HG02885 (cell line): Measurements from ENCODE around the gene GRIN2A.

Experiments used
- ATAC-seq: cut with Tn5 transposase; IDR thresholded peaks from one replicate; pipeline ENCODE4 v1.9.1; 2021; ENCODE audit warnings: mild to moderate bottlenecking; ENCODE audit not compliant: unreplicated experiment, poor library complexity

GRIN2A gene

GRCh38 chr16:9800186-9800738 is 382.0 kb downstream of the GRIN2A start:
- no peak for ATAC-seq

- ATAC-seq: no peak
These were observed 383.2 kb downstream of the GRIN2A start for GRCh38 chr16:9798952-9799580.

- no peak for ATAC-seq
These were observed 383.8 kb downstream of the GRIN2A start for GRCh38 chr16:9798474-9798873.

- ATAC-seq: no peak
These were observed 384.9 kb downstream of the GRIN2A start for GRCh38 chr16:9797306-9797705.

GRCh38 chr16:9793623-9794022 is 388.6 kb downstream of the GRIN2A start:
- no peak for ATAC-seq

GRCh38 chr16:9791556-9791955 is 390.7 kb downstream of the GRIN2A start:
- no peak for ATAC-seq

- no peak for ATAC-seq
These were observed 392.0 kb downstream of the GRIN2A start for GRCh38 chr16:9790199-9790598.

GRCh38 chr16:9787717-9788116 is 394.5 kb downstream of the GRIN2A start:
- no peak for ATAC-seq

GRCh38 chr16:9780831-9781230 is 401.4 kb downstream of the GRIN2A start:
- ATAC-seq: no peak

GRCh38 chr16:9778849-9779248 is 403.4 kb downstream of the GRIN2A start:
- no peak for ATAC-seq

- no peak for ATAC-seq
These were observed 406.2 kb downstream of the GRIN2A start for GRCh38 chr16:9775998-9776397.

- ATAC-seq: no peak
These were observed 408.9 kb downstream of the GRIN2A start for GRCh38 chr16:9773289-9773688.

GRCh38 chr16:9772526-9773225 is 409.6 kb downstream of the GRIN2A start:
- ATAC-seq: no peak

GRCh38 chr16:9766891-9767290 is 415.3 kb downstream of the GRIN2A start:
- no peak for ATAC-seq

- ATAC-seq: no peak
These were observed 418.7 kb downstream of the GRIN2A start for GRCh38 chr16:9763505-9763904.

GRCh38 chr16:9761870-9762269 is 420.4 kb downstream of the GRIN2A start:
- ATAC-seq: no peak

- ATAC-seq: no peak
These were observed 424.5 kb downstream of the GRIN2A start for GRCh38 chr16:9757687-9758086.

GRCh38 chr16:9756434-9756833 is 425.8 kb downstream of the GRIN2A start:
- no peak for ATAC-seq

GRCh38 chr16:9755081-9755480 is 427.1 kb downstream of the GRIN2A start:
- no peak for ATAC-seq

GRCh38 chr16:9741776-9742175 is 440.5 kb downstream of the GRIN2A start:
- ATAC-seq: no peak

GRCh38 chr16:9739301-9739700 is 442.9 kb downstream of the GRIN2A start:
- no peak for ATAC-seq

- no peak for ATAC-seq
These were observed 443.5 kb downstream of the GRIN2A start for GRCh38 chr16:9738690-9739089.
